NOMO-1 treated with dmso at 0.1 percent for 144 hours (cell line): Measurements from ENCODE around the gene BMP5.
"Not testable (repeated sequence)": the region's sequence is repeated elsewhere in the genome, so short reads cannot be mapped to it uniquely, and the experiment has no call there.

Experiments used
- DNase-seq: peaks from one replicate; lab custom pipeline; 2025; ENCODE audit not compliant: unreplicated experiment; lab: John Stamatoyannopoulos, UW

The BMP5 gene

GRCh38 chr6:55875400-55875799 is at the start of gene BMP5:
Gene BMP5, minus strand, starts transcription at chr6:55875590. Its CDS starts 725 bp downstream, at chr6:55874865.
- DNase-seq, result no peak

- DNase-seq, result no peak
These were observed 47.0 kb upstream of the BMP5 start for GRCh38 chr6:55922406-55922805.

GRCh38 chr6:55919716-55920308 is 44.4 kb upstream of the BMP5 start:
- no peak for DNase-seq

- no peak for DNase-seq
These were observed 43.2 kb upstream of the BMP5 start for GRCh38 chr6:55918639-55919038.

GRCh38 chr6:55917751-55918415 is 42.5 kb upstream of the BMP5 start:
- no peak for DNase-seq

GRCh38 chr6:55916188-55916587 is 40.8 kb upstream of the BMP5 start:
- DNase-seq, result no peak

- DNase-seq, result no peak
These were observed 38.1 kb upstream of the BMP5 start for GRCh38 chr6:55913228-55914195.

GRCh38 chr6:55910466-55910865 is 35.1 kb upstream of the BMP5 start:
- not testable (repeated sequence) for DNase-seq

- DNase-seq, result not testable (repeated sequence)
These were observed 34.5 kb upstream of the BMP5 start for GRCh38 chr6:55909911-55910310.

GRCh38 chr6:55902796-55903195 is 27.4 kb upstream of the BMP5 start:
- DNase-seq, result no peak

- no peak for DNase-seq
These were observed 26.4 kb upstream of the BMP5 start for GRCh38 chr6:55901765-55902270.

GRCh38 chr6:55898342-55898741 is 23.0 kb upstream of the BMP5 start:
- no peak for DNase-seq

- DNase-seq, result no peak
These were observed 22.0 kb upstream of the BMP5 start for GRCh38 chr6:55897346-55897745.

GRCh38 chr6:55895972-55896730 is 20.8 kb upstream of the BMP5 start:
- no peak for DNase-seq

GRCh38 chr6:55892749-55893357 is 17.5 kb upstream of the BMP5 start:
- no peak for DNase-seq

- DNase-seq, result no peak
These were observed 13.5 kb upstream of the BMP5 start for GRCh38 chr6:55888917-55889316.

GRCh38 chr6:55886185-55886836 is 10.9 kb upstream of the BMP5 start:
- no peak for DNase-seq

- no peak for DNase-seq
These were observed 7.6 kb upstream of the BMP5 start for GRCh38 chr6:55882718-55883569.

- DNase-seq, result no peak
These were observed 1.9 kb upstream of the BMP5 start for GRCh38 chr6:55877283-55877682.
